Neuron (in vitro differentiated cells): ENCODE measurements around the gene REN.

Source experiments
- H2AFZ ChIP-seq: one replicate; pipeline ENCODE4 v1.6.1; 2013; ENCODE audit warnings: low read depth, mild to moderate bottlenecking, inconsistent platforms, low read length, moderate library complexity
- H3K27me3 ChIP-seq: one replicate; pipeline ENCODE4 v1.6.1; 2013; ENCODE audit warnings: low read length; ENCODE audit not compliant: insufficient read depth
- H3K36me3 ChIP-seq: one replicate; pipeline ENCODE4 v1.6.1; 2013; ENCODE audit warnings: low read length; ENCODE audit not compliant: insufficient read depth
- H3K4me1 ChIP-seq: one replicate; pipeline ENCODE4 v1.6.1; 2013; ENCODE audit warnings: low read length; ENCODE audit not compliant: insufficient read depth
- H3K4me3 ChIP-seq: 2 replicates; pipeline ENCODE4 v1.5.1; 2013; ENCODE audit warnings: mild to moderate bottlenecking, low read length, moderate library complexity
- H3K9me3 ChIP-seq: one replicate; pipeline ENCODE4 v1.6.1; 2013; ENCODE audit warnings: low read length

Gene REN

GRCh38 chr1:204131978-204132377 lies 34.2 kb downstream of the REN start:
- H2AFZ ChIP-seq, result no peak overlapping the region
- H3K9me3 ChIP-seq, result no peaks in the 10 kb centered on the region
- peaks cover 21% of the 10 kb centered on the region for H3K4me1 ChIP-seq
- H3K36me3 ChIP-seq, result peaks cover 12% of the 10 kb centered on the region
- no peaks in the 10 kb centered on the region for H3K27me3 ChIP-seq
- H3K4me3 ChIP-seq, result no peak overlapping the region

GRCh38 chr1:204130981-204131892 lies 34.9 kb downstream of the REN start:
- Histone ChIP-seq H3K9me3 (no peaks in the 10 kb centered on the region), H3K27me3 (no peaks in the 10 kb centered on the region), H3K4me3 (no peak overlapping the region), H3K36me3 (peaks cover 12% of the 10 kb centered on the region), H3K4me1 (peaks cover 28% of the 10 kb centered on the region), H2AFZ (no peak overlapping the region)

GRCh38 chr1:204130178-204130577 lies 36.0 kb downstream of the REN start:
- no peaks in the 10 kb centered on the region for H3K27me3 ChIP-seq
- H3K9me3 ChIP-seq, result no peaks in the 10 kb centered on the region
- H3K4me1 ChIP-seq, result peaks cover 30% of the 10 kb centered on the region
- H3K4me3 ChIP-seq, result no peak overlapping the region
- H2AFZ ChIP-seq, result no peak overlapping the region
- peaks cover 16% of the 10 kb centered on the region for H3K36me3 ChIP-seq

- Histone ChIP-seq H3K4me3 (no peak overlapping the region), H3K4me1 (peaks cover 30% of the 10 kb centered on the region), H3K36me3 (peaks cover 20% of the 10 kb centered on the region)
Measured at GRCh38 chr1:204128964-204129896, 36.9 kb downstream of the REN start.

GRCh38 chr1:204128464-204128963 lies 37.6 kb downstream of the REN start:
- Histone ChIP-seq H2AFZ (no peak overlapping the region), H3K4me3 (no peak overlapping the region), H3K4me1 (peaks cover 30% of the 10 kb centered on the region), H3K9me3 (no peaks in the 10 kb centered on the region), H3K27me3 (no peaks in the 10 kb centered on the region), H3K36me3 (peaks cover 21% of the 10 kb centered on the region)

More at GRCh38 chr1:204128964-204129896, 36.9 kb downstream of the REN start:
- no peak overlapping the region for H2AFZ ChIP-seq
- no peaks in the 10 kb centered on the region for H3K27me3 ChIP-seq
- H3K9me3 ChIP-seq, result no peaks in the 10 kb centered on the region

- peaks cover 30% of the 10 kb centered on the region for H3K4me1 ChIP-seq
- H3K9me3 ChIP-seq, result no peaks in the 10 kb centered on the region
- H2AFZ ChIP-seq, result no peak overlapping the region
- H3K36me3 ChIP-seq, result peaks cover 29% of the 10 kb centered on the region
- H3K27me3 ChIP-seq, result no peaks in the 10 kb centered on the region
- no peak overlapping the region for H3K4me3 ChIP-seq
Measured at GRCh38 chr1:204127597-204128242, 38.4 kb downstream of the REN start.

- Histone ChIP-seq H2AFZ (no peak overlapping the region), H3K4me3 (no peak overlapping the region), H3K9me3 (no peaks in the 10 kb centered on the region), H3K36me3 (peaks cover 36% of the 10 kb centered on the region), H3K27me3 (no peaks in the 10 kb centered on the region), H3K4me1 (peaks cover 30% of the 10 kb centered on the region)
Measured at GRCh38 chr1:204126956-204127355, 39.2 kb downstream of the REN start.

- Histone ChIP-seq H2AFZ (no peak overlapping the region), H3K9me3 (no peaks in the 10 kb centered on the region), H3K4me1 (peaks cover 30% of the 10 kb centered on the region), H3K27me3 (no peaks in the 10 kb centered on the region), H3K36me3 (peaks cover 41% of the 10 kb centered on the region), H3K4me3 (no peak overlapping the region)
Measured at GRCh38 chr1:204126386-204126785, 39.8 kb downstream of the REN start.

- H3K36me3 ChIP-seq, result peaks cover 41% of the 10 kb centered on the region
- no peaks in the 10 kb centered on the region for H3K9me3 ChIP-seq
- no peak overlapping the region for H2AFZ ChIP-seq
- H3K27me3 ChIP-seq, result no peaks in the 10 kb centered on the region
- no peak overlapping the region for H3K4me3 ChIP-seq
- peaks cover 25% of the 10 kb centered on the region for H3K4me1 ChIP-seq
Measured at GRCh38 chr1:204125759-204126351, 40.3 kb downstream of the REN start.

GRCh38 chr1:204124639-204125038 lies 41.5 kb downstream of the REN start:
- Histone ChIP-seq H2AFZ (no peak overlapping the region), H3K36me3 (peaks cover 48% of the 10 kb centered on the region), H3K4me3 (no peak overlapping the region), H3K27me3 (no peaks in the 10 kb centered on the region), H3K4me1 (peaks cover 23% of the 10 kb centered on the region), H3K9me3 (no peaks in the 10 kb centered on the region)

- Histone ChIP-seq H3K4me1 (peaks cover 15% of the 10 kb centered on the region), H3K4me3 (no peak overlapping the region), H3K27me3 (no peaks in the 10 kb centered on the region), H3K9me3 (no peaks in the 10 kb centered on the region), H2AFZ (no peak overlapping the region), H3K36me3 (peaks cover 55% of the 10 kb centered on the region)
Measured at GRCh38 chr1:204123376-204123775, 42.8 kb downstream of the REN start.

GRCh38 chr1:204121840-204122555 lies 44.1 kb downstream of the REN start:
- H3K36me3 ChIP-seq, result peaks cover 62% of the 10 kb centered on the region
- H2AFZ ChIP-seq, result no peak overlapping the region
- H3K9me3 ChIP-seq, result no peaks in the 10 kb centered on the region
- no peak overlapping the region for H3K4me3 ChIP-seq
- H3K27me3 ChIP-seq, result no peaks in the 10 kb centered on the region
- H3K4me1 ChIP-seq, result peaks cover 9% of the 10 kb centered on the region
